Small intestine (tissue), 7 donors: ENCODE measurements around the gene MAPK8IP3. TPM values are rescaled to one million over a fixed set of nuclear protein-coding genes. Genes with fewer than 3 reads are reported as not detected.

Source experiments
- DNase-seq, 2 donors: peaks; one replicate each; pipeline versions ENCODE4 v3.0.0 to v3.0.0-alpha.2; 2013
- FAIRE-seq: peaks from 2 replicates; lab custom pipeline; 2012; peaks lifted over from hg19 to GRCh38; lab: Jason Lieb, UNC
- H3K27ac ChIP-seq, 3 donors: one replicate each; pipeline ENCODE4 v1.5.1; 2013; ENCODE audit warnings: low read length in 2 of 3, mild to moderate bottlenecking in 2 of 3, control low read depth in 1 of 3, inconsistent platforms in 1 of 3, low read depth in 1 of 3, moderate library complexity in 1 of 3
- H3K27me3 ChIP-seq, 3 donors: one replicate each; pipeline ENCODE4 v1.6.1; 2013; ENCODE audit warnings: low read length in 3 of 3, inconsistent platforms in 1 of 3; ENCODE audit not compliant: control insufficient read depth in 3 of 3, insufficient read depth in 3 of 3
- H3K36me3 ChIP-seq, 3 donors: one replicate each; pipeline ENCODE4 v1.6.1; 2013; ENCODE audit warnings: low read length in 3 of 3, inconsistent platforms in 1 of 3, low read depth in 1 of 3, mild to moderate bottlenecking in 1 of 3, moderate library complexity in 1 of 3; ENCODE audit not compliant: control insufficient read depth in 3 of 3, insufficient read depth in 2 of 3
- H3K4me1 ChIP-seq, 3 donors: one replicate each; pipeline ENCODE4 v1.6.1; 2013; ENCODE audit warnings: low read length in 2 of 3, inconsistent platforms in 1 of 3, low read depth in 1 of 3, mild to moderate bottlenecking in 1 of 3, moderate library complexity in 1 of 3; ENCODE audit not compliant: control insufficient read depth in 3 of 3, insufficient read depth in 2 of 3
- H3K4me3 ChIP-seq, 3 donors: one replicate each; pipeline ENCODE4 v1.5.1; 2013; ENCODE audit warnings: low read length in 3 of 3, control low read depth in 1 of 3, inconsistent platforms in 1 of 3, low read depth in 1 of 3, mild to moderate bottlenecking in 1 of 3, moderate library complexity in 1 of 3
- H3K9me3 ChIP-seq, 2 donors: one replicate each; pipeline ENCODE4 v1.6.1; 2013; ENCODE audit warnings: low read depth in 1 of 2, low read length in 1 of 2; ENCODE audit not compliant: control insufficient read depth in 2 of 2, insufficient read depth in 1 of 2
- WGBS, 3 donors: extraction: QIAGEN DNeasy Blood & Tissue Kit; methylation state at CpG; one replicate each; pipeline ENCODE4 v1.1.7; 2013; 5-methylcytosine and 5-hydroxymethylcytosine counted together
- polyA plus RNA-seq, 4 donors: library from polyadenylated mRNA; stranded (reverse) in 3 of 4; unstranded in 1 of 4; fragments of 200-250 nt in 3 of 4; fragments of 120-200 nt in 1 of 4; gene quantifications; one replicate each; pipeline versions ENCODE4 v1.2.1 to v1.2.3, GENCODE V29; 2013
- donor health status: healthy with polysubstance abuse.
- donor health status: control.
- donor health status: control.
- donor health status: Bipolar disorder and iron deficiency.
- donor health status: healthy.

The MAPK8IP3 gene
- polyA plus RNA-seq, 4 donors: 26.2 to 60.1 (median 39.6) TPM

DNA sequence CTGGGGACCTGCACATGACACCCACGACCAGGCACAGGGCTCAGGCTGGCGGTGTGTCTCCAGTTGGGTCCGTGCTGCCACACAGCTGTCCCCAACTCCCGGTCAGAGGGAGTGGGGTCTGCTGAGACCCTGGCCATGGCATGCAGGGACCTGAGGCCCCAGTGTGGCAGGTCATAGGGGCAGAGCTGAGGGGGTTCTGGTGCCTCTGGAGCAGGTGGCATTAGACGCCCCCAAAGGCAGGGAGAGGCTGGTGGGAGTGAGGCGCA, 81.0 kb downstream of the MAPK8IP3 start:
- DNase-seq: no peak

DNA sequence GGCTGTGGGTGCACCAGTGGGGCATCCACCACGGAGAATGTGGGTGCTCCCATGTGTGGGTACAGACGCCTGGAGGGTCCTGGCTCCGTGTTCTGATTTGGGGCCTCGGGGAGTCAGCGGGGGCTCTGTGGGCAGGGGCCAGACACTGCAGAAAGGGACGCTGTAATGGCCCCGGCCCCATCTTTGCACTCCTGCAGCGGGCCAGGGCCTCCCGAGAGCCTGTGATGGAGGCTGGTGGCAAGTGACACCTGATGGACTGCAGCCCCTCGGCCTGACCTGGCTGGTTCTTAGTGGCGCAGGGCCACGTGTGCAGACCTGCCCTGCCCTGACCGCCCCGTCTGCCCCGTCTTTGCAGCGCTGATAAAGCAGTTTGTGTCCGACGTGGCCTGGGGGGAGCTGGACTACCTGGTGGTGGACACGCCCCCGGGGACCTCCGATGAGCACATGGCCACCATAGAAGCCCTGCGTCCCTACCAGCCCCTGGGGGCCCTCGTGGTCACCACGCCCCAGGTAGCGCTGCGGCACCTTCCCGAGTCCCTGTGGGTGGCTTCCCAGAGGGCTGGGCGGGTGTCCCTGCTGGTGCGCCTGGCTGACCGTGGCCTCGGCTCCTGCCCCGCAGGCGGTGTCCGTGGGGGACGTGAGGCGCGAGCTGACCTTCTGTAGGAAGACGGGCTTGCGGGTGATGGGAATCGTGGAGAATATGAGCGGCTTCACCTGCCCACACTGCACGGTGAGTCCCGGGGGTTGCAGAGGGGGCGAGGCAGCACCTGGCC, 81.5 kb downstream of the MAPK8IP3 start:
- Histone ChIP-seq H3K27me3 (no peaks in the 10 kb centered on the region), H3K4me3 (no peak overlapping the region), H3K27ac (no peak overlapping the region), H3K36me3 (peaks cover 0 to 78% (median 4%) of the 10 kb centered on the region in 3 donors), H3K4me1 (peaks cover 0 to 6% (median 2%) of the 10 kb centered on the region in 3 donors), H3K9me3 (no peaks in the 10 kb centered on the region)
- no peak for DNase-seq
- WGBS, 3 donors: 92 to 94% (median 94%) methylated on average over 41 to 44 of the region's 44 CpGs
- FAIRE-seq: no peak

More for the DNA sequence above, 81.0 kb downstream of the MAPK8IP3 start:
- no peaks in the 10 kb centered on the region for H3K27me3 ChIP-seq
- H3K36me3 ChIP-seq: peaks cover 0 to 74% (median 4%) of the 10 kb centered on the region in 3 donors
- H3K27ac ChIP-seq: no peak overlapping the region
- no peak for FAIRE-seq
- peaks cover 0 to 6% (median 2%) of the 10 kb centered on the region in 3 donors for H3K4me1 ChIP-seq
- WGBS, 3 donors: 88 to 92% (median 91%) methylated on average over 6 of the region's 6 CpGs
- H3K4me3 ChIP-seq: no peak overlapping the region
- no peaks in the 10 kb centered on the region for H3K9me3 ChIP-seq

DNA sequence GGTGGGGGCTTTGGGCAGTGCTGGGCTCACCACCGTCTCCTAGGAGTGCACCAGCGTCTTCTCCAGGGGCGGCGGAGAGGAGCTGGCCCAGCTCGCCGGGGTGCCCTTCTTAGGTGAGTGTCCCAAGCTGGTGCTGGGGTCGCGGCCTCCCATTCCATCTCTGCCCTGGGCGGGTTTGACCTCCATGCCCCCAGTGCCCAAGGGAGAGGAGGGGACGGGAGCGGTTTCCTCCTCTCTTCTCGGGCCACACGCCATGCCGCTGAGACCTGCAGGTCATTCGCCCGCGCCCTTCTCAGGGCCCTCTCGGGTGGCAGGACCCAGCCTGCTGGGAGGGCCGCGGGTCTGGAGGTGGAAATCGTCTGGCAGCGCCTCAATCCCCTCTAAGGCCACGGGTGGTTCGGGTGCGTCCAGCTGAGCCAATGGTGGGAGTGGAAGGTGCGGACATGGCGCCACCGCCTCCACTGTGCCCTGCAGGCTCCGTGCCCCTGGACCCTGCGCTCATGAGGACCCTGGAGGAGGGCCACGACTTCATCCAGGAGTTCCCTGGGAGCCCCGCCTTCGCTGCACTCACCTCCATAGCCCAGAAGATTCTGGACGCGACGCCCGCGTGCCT, 82.2 kb downstream of the MAPK8IP3 start:
- 92 to 94% (median 93%) methylated on average over 34 to 38 of the region's 38 CpGs for WGBS, 3 donors
- Histone ChIP-seq H3K27me3 (no peaks in the 10 kb centered on the region), H3K4me3 (no peak overlapping the region), H3K4me1 (peaks cover 0 to 6% (median 2%) of the 10 kb centered on the region in 3 donors), H3K27ac (no peak overlapping the region), H3K36me3 (peaks cover 0 to 82% (median 4%) of the 10 kb centered on the region in 3 donors), H3K9me3 (no peaks in the 10 kb centered on the region)
- FAIRE-seq (no peak), DNase-seq (no peak)

DNA sequence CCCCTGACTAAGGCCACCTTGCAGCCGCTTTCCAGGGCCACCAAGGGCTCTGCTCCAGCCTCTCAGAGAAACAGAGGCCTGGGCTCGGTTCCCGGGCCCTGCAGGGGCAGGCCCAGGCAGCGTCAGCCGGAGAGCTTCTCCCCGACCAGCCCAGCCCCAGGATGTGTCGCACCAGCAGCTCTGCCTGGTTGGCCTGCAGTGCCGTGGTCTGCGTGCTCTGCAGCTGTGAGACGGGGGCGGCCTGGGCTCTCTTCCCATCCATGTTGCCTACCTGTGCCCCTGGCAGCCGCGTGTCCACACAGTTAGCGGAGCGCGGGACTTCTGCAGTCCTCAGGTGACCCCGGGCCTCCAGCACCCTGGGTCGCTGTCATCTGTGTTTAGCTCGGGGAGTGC, 82.7 kb downstream of the MAPK8IP3 start:
- Histone ChIP-seq H3K27ac (no peak overlapping the region), H3K27me3 (no peaks in the 10 kb centered on the region), H3K4me3 (no peak overlapping the region), H3K4me1 (peaks cover 0 to 10% (median 2%) of the 10 kb centered on the region in 3 donors), H3K36me3 (peaks cover 0 to 82% (median 4%) of the 10 kb centered on the region in 3 donors), H3K9me3 (no peaks in the 10 kb centered on the region)
- FAIRE-seq (no peak), DNase-seq (no peak)
- 72 to 86% (median 75%) methylated on average over 16 to 19 of the region's 19 CpGs for WGBS, 3 donors

DNA sequence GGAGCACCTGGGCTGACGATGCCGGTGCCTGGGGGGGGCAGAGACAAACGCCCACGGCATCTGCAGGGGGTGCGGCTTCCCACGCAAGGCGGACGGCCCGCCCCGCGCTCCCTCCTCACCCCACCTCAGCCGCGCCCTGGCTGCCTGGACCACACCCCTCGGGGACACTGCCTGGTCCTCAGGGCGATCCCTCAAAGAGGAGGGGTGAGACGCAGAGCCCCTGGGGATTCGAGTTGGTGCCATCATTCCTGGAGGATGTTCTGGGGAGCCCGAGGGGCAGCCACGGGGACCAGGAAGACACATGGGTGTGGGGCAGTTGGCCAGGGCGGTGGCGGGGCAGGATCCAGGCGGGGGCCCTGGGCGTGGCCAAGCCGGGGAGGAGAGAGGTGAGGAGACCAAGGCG, 83.6 kb downstream of the MAPK8IP3 start:
- Histone ChIP-seq H3K4me1 (peaks cover 0 to 13% (median 0%) of the 10 kb centered on the region in 3 donors), H3K36me3 (peaks cover 0 to 78% (median 4%) of the 10 kb centered on the region in 3 donors), H3K27ac (no peak overlapping the region), H3K4me3 (no peak overlapping the region), H3K27me3 (no peaks in the 10 kb centered on the region), H3K9me3 (no peaks in the 10 kb centered on the region)
- DNase-seq: no peak
- 77 to 86% (median 82%) methylated on average over 18 to 25 of the region's 25 CpGs for WGBS, 3 donors
- FAIRE-seq: no peak

DNA sequence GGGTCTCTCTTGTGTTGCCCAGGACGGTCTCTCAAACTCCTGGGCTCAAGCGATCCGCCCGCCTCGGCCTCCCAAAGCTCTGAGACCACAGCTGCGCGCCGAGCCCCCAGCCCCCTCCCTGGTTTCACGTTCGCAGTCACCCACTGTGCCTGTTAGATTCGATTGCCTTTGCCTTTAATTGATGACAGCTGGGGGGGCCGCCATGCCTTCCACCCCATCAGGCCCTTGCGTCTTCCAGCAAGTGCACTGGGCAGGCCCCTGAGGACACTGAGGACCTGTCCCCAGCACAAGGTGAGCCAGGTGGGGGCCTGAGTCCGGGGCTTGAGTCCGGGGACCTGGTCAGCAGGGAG, 84.2 kb downstream of the MAPK8IP3 start:
- no peaks in the 10 kb centered on the region for H3K9me3 ChIP-seq
- no peak overlapping the region for H3K4me3 ChIP-seq
- WGBS, 3 donors: 92 to 95% (median 93%) methylated on average over 13 to 15 of the region's 15 CpGs
- H3K27ac ChIP-seq: no peak overlapping the region
- H3K36me3 ChIP-seq: peaks cover 0 to 73% (median 4%) of the 10 kb centered on the region in 3 donors
- DNase-seq (no peak), FAIRE-seq (no peak)
- peaks cover 0 to 19% (median 0%) of the 10 kb centered on the region in 3 donors for H3K4me1 ChIP-seq
- no peaks in the 10 kb centered on the region for H3K27me3 ChIP-seq

DNA sequence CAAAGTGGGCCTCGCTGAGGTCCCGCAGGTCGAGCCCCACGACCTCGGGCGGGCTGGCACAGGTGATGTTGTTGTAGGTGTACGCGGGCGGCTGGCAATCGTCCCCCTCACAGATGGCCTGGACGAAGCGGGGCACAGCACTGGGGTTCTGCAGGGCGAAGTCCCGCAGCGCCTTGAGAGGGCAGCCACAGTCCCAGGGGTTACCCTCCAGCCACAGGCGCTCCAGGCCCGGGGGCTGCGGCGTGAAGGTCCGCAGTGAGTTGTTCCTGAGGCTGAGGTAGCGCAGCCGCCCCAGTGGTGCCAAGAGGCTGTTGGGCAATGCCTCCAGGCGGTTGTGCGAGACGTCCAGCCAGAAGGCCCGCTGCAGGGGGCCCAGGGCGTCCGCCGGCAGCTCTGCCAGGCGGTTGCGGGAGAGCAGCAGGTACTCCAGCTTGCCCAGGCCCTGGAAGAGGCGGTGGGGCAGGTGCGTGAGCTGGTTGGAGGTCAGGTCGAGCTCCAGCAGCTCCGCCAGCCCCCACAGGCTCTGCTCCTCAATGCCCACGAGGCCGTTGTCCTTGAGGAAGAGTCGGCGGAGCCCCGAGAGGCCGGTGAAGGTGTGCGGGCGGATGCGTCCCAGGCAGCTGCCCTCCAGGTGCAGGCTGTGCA, 84.7 kb downstream of the MAPK8IP3 start:
- Histone ChIP-seq H3K36me3 (peaks cover 0 to 68% (median 4%) of the 10 kb centered on the region in 3 donors), H3K4me3 (no peak overlapping the region), H3K9me3 (no peaks in the 10 kb centered on the region), H3K27ac (no peak overlapping the region), H3K27me3 (no peaks in the 10 kb centered on the region), H3K4me1 (peaks cover 0 to 22% (median 0%) of the 10 kb centered on the region in 3 donors)
- FAIRE-seq: no peak
- no peak for DNase-seq
- WGBS, 3 donors: 92 to 94% (median 93%) methylated on average over 38 to 44 of the region's 44 CpGs

DNA sequence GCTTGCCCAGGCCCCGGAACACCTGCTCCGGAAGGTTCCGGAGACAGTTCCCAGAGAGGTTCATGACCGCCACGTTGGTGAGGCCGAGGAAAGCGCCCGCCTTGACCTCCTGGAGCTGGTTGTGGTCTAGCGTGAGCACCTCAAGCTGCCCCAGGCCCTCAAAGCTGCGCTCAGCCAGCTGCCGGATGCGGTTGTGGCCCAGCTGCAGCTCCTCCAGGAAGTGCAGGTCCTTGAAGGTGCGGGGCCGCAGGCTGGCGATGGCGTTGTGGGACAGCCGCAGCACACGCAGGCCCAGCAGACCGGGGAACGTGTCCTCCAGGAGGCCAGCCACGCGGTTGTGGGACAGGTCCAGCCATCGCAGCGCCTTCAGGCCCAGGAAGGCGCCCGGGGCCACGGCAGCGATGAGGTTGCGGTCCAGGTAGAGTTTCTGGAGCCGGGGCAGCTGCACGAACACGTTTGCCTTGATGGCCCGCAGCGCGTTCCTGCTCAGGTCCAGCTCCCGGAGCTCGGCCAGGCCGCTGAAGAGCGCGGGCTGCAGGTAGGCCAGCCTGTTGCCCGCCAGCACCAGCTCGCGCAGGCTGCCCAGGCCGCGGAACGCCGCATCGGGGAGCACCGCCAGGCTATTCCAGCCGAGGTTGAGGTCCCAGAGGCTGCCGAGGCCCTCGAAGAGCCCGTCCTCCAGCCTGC, 85.4 kb downstream of the MAPK8IP3 start:
- Histone ChIP-seq H3K27ac (no peak overlapping the region), H3K27me3 (no peaks in the 10 kb centered on the region), H3K9me3 (no peaks in the 10 kb centered on the region), H3K36me3 (peaks cover 0 to 61% (median 4%) of the 10 kb centered on the region in 3 donors), H3K4me3 (no peak overlapping the region), H3K4me1 (peaks cover 0 to 22% (median 0%) of the 10 kb centered on the region in 3 donors)
- DNase-seq: no peak
- no peak for FAIRE-seq
- 94 to 96% (median 94%) methylated on average over 49 to 53 of the region's 53 CpGs for whole genome bisulfite sequencing, 3 donors
